IMR-90 (cell line): Measurements from ENCODE around the gene EYS. TPM values are rescaled to one million over a fixed set of nuclear protein-coding genes. Genes with fewer than 3 reads are reported as not detected.

ENCODE experiments used
- ATAC-seq: fragments of 200-7000 bp; cut with Tn5 transposase; 2 replicates; pipeline ENCODE4 v1.9.1; 2020; ENCODE audit warnings: low read depth, mild to moderate bottlenecking, moderate library complexity
- BruUV-seq: library from RNA; stranded (reverse); fragments of 400-500 nt; replicated peaks from 2 replicates; lab custom pipeline; 2021; lab: Mats Ljungman, UMichigan
- CTCF ChIA-PET: fragments of 300-600 bp; formaldehyde crosslinking; extraction: SDS; loops from one replicate; lab custom pipeline; 2021; ENCODE audit warnings: antibody characterized with exemption; lab: Yijun Ruan, JAX
- POLR2A ChIA-PET: fragments of 300-600 bp; sonication (Branson Sonifier 250); formaldehyde crosslinking; loops from one replicate; lab custom pipeline; 2022; ENCODE audit warnings: antibody characterized with exemption; ENCODE audit not compliant: unreplicated experiment; lab: Charles Lee
- DNase-seq: peaks from one replicate; pipeline ENCODE4 v3.0.0; 2013
- H2AFZ ChIP-seq: replicated peaks from 2 replicates; pipeline ENCODE3; 2013; ENCODE audit warnings: low read length, mild to moderate bottlenecking; ENCODE audit not compliant: poor library complexity
- H2AK5ac ChIP-seq: 2 replicates; pipeline ENCODE4 v1.6.1; 2013; ENCODE audit warnings: low read depth, low read length, inconsistent platforms
- H2AK9ac ChIP-seq: replicated peaks from 2 replicates; pipeline ENCODE3; 2013; ENCODE audit warnings: mild to moderate bottlenecking, low read depth, low read length, moderate library complexity; ENCODE audit not compliant: poor library complexity
- H2BK120ac ChIP-seq: 2 replicates; pipeline ENCODE4 v1.6.1; 2013; ENCODE audit warnings: low read depth, low read length, inconsistent platforms
- H2BK15ac ChIP-seq: 3 replicates; pipeline ENCODE4 v1.6.1; 2013; ENCODE audit warnings: low read depth, low read length, inconsistent platforms
- H2BK20ac ChIP-seq: 2 replicates; pipeline ENCODE4 v1.6.1; 2013; ENCODE audit warnings: low read depth, mild to moderate bottlenecking, inconsistent platforms, low read length, moderate library complexity
- H2BK5ac ChIP-seq: 2 replicates; pipeline ENCODE4 v1.6.1; 2013; ENCODE audit warnings: mild to moderate bottlenecking, low read depth, low read length, inconsistent platforms; ENCODE audit not compliant: poor library complexity, severe bottlenecking
- H3K14ac ChIP-seq: replicated peaks from 2 replicates; pipeline ENCODE4 v1.6.1; 2013; ENCODE audit warnings: low read depth, low read length, inconsistent platforms
- H3K18ac ChIP-seq: 2 replicates; pipeline ENCODE4 v1.6.1; 2013; ENCODE audit warnings: low read depth, low read length, control low read depth
- H3K23ac ChIP-seq: 2 replicates; pipeline ENCODE4 v1.6.1; 2013; ENCODE audit warnings: low read depth, low read length, inconsistent platforms
- H3K27ac ChIP-seq: 2 replicates; pipeline ENCODE4 v1.5.1; 2013; ENCODE audit warnings: mild to moderate bottlenecking, control low read depth, low read length; ENCODE audit not compliant: insufficient read depth
- H3K27me3 ChIP-seq: 2 replicates; pipeline ENCODE4 v1.6.1; 2013; ENCODE audit warnings: low read length; ENCODE audit not compliant: control insufficient read depth, insufficient read depth
- H3K36me3 ChIP-seq: 2 replicates; pipeline ENCODE4 v1.6.1; 2013; ENCODE audit warnings: low read length, mixed read lengths; ENCODE audit not compliant: control insufficient read depth, insufficient read depth
- H3K4ac ChIP-seq: 2 replicates; pipeline ENCODE4 v1.6.1; 2013; ENCODE audit warnings: low read depth, low read length, inconsistent platforms
- H3K4me1 ChIP-seq: 2 replicates; pipeline ENCODE4 v1.6.1; 2013; ENCODE audit warnings: low read length, mixed read lengths; ENCODE audit not compliant: control insufficient read depth, insufficient read depth
- H3K4me2 ChIP-seq: 2 replicates; pipeline ENCODE4 v1.6.1; 2013; ENCODE audit warnings: low read depth, mild to moderate bottlenecking, control low read depth, low read length, moderate library complexity
- H3K4me3 ChIP-seq: 2 replicates; pipeline ENCODE4 v1.5.1; 2013; ENCODE audit warnings: low read depth, mild to moderate bottlenecking, control low read depth, low read length, moderate library complexity; ENCODE audit not compliant: insufficient read depth
- H3K56ac ChIP-seq: 2 replicates; pipeline ENCODE4 v1.6.1; 2013; ENCODE audit warnings: low read length, inconsistent platforms; ENCODE audit not compliant: insufficient read depth; ENCODE audit errors: extremely low read depth
- H3K79me1 ChIP-seq, 2 experiments: 2 replicates each; pipeline ENCODE4 v1.6.1; 2013; ENCODE audit warnings: low read length in 2 of 2, inconsistent platforms in 1 of 2, low read depth in 1 of 2
- H3K9ac ChIP-seq: 2 replicates; pipeline ENCODE4 v1.6.1; 2013; ENCODE audit warnings: low read depth, low read length, control low read depth
- H3K9me1 ChIP-seq: 2 replicates; pipeline ENCODE4 v1.6.1; 2013; ENCODE audit warnings: low read length, inconsistent platforms; ENCODE audit not compliant: insufficient read depth
- H3K9me3 ChIP-seq: 2 replicates; pipeline ENCODE4 v1.6.1; 2013; ENCODE audit warnings: low read length; ENCODE audit not compliant: control insufficient read depth, insufficient read depth
- H4K20me1 ChIP-seq: 2 replicates; pipeline ENCODE4 v1.6.1; 2013; ENCODE audit warnings: low read length, inconsistent platforms; ENCODE audit not compliant: insufficient read depth
- H4K5ac ChIP-seq: 2 replicates; pipeline ENCODE4 v1.6.1; 2013; ENCODE audit warnings: mild to moderate bottlenecking, low read depth, low read length, control low read depth
- H4K8ac ChIP-seq, 2 experiments: 2 replicates each; pipeline ENCODE4 v1.6.1; 2013; ENCODE audit warnings: low read depth in 2 of 2, low read length in 2 of 2, control low read depth in 1 of 2, inconsistent platforms in 1 of 2
- H4K91ac ChIP-seq: 2 replicates; pipeline ENCODE4 v1.6.1; 2013; ENCODE audit warnings: low read depth, low read length, inconsistent platforms; ENCODE audit not compliant: insufficient read depth
- BHLHE40 ChIP-seq: fragments of 150-350 bp; IDR thresholded peaks from 2 replicates; pipeline ENCODE4 v1.6.1; 2016; ENCODE audit warnings: mild to moderate bottlenecking, low read depth, low read length
- ELK1 ChIP-seq: fragments of 150-350 bp; IDR thresholded peaks from 2 replicates; pipeline ENCODE4 v1.6.1; 2016; ENCODE audit warnings: low read depth, mild to moderate bottlenecking, low read length, moderate library complexity, borderline replicate concordance
- MAFK ChIP-seq: IDR thresholded peaks from 2 replicates; pipeline ENCODE4 v1.6.1; 2012; ENCODE audit warnings: low read depth, low read length, improper control_type of control experiment
- MAZ ChIP-seq: IDR thresholded peaks from 2 replicates; pipeline ENCODE4 v1.6.1; 2012; ENCODE audit warnings: low read depth, mild to moderate bottlenecking, low read length, improper control_type of control experiment, moderate library complexity, borderline replicate concordance
- POLR2A ChIP-seq: IDR thresholded peaks from 2 replicates; pipeline ENCODE4 v1.6.1; 2012; ENCODE audit warnings: mild to moderate bottlenecking, low read depth, low read length
- RAD21 ChIP-seq: IDR thresholded peaks from 2 replicates; pipeline ENCODE4 v1.6.1; 2012; ENCODE audit warnings: low read length, improper control_type of control experiment
- RCOR1 ChIP-seq: IDR thresholded peaks from 2 replicates; pipeline ENCODE4 v1.6.1; 2012; ENCODE audit warnings: mild to moderate bottlenecking, low read length, improper control_type of control experiment; ENCODE audit not compliant: insufficient replicate concordance
- RFX5 ChIP-seq: IDR thresholded peaks from 2 replicates; pipeline ENCODE4 v1.8.0; 2012; ENCODE audit warnings: low read depth, mild to moderate bottlenecking, low read length, moderate library complexity
- USF2 ChIP-seq: fragments of 150-350 bp; IDR thresholded peaks from 2 replicates; pipeline ENCODE4 v1.6.1; 2017; ENCODE audit warnings: mild to moderate bottlenecking, antibody characterized with exemption, low read length, low read depth
- WGBS, 2 experiments: methylation state at CpG; one replicate each; pipeline versions ENCODE4 v1.1.5 to v1.1.7; 2013; ENCODE audit warnings: missing lambda C conversion rate in 2 of 2; ENCODE audit not compliant: insufficient read length in 1 of 2; ENCODE audit errors: extremely low coverage in 2 of 2; 5-methylcytosine and 5-hydroxymethylcytosine counted together
- dilution Hi-C: fragments of 300-500 bp; cut with HindIII; formaldehyde crosslinking; loops from one replicate; pipeline ENCODE4 v1.14.3; 2018; ENCODE audit warnings: low sequenced_read_pairs; ENCODE audit not compliant: unreplicated experiment
- in situ Hi-C: fragments of 300-500 bp; cut with MboI; formaldehyde crosslinking; loops from 3 replicates; pipeline ENCODE4 v1.14.3; 2019; ENCODE audit warnings: low sequenced_read_pairs, inconsistent platforms, mixed read lengths
- intact Hi-C: fragments of 100-400 bp; cut with micrococcal nuclease; formaldehyde crosslinking; loops from 2 replicates; pipeline ENCODE4 v1.10.0; 2022
- polyA plus RNA-seq, 3 experiments: library from polyadenylated mRNA; depleted of rRNA; stranded (reverse); fragments of >200 nt; gene quantifications; 2 replicates each; pipeline ENCODE4 v1.2.3, GENCODE V29; 2012; ENCODE audit warnings: low replicate concordance in 1 of 3
- total RNA-seq: library from RNA; depleted of rRNA; stranded (reverse); fragments of >200 nt; gene quantifications from 2 replicates; pipeline ENCODE4 v1.2.3, GENCODE V29; 2012

EYS gene
- total and polyA plus RNA-seq, 2 of the 4 experiments (the other 2 are of a cell fraction): under 0.01 TPM; not detected in 1

- BruUV-seq: no TSS peak
- H3K56ac ChIP-seq: no peak overlapping the region
- no peak overlapping the region for H3K4me2 ChIP-seq
- no peak overlapping the region for H3K27ac ChIP-seq
- no peak overlapping the region for H3K18ac ChIP-seq
- no peaks in the 10 kb centered on the region for H3K79me1 ChIP-seq
- no peak overlapping the region for H3K9ac ChIP-seq
- no peak overlapping the region for H2BK5ac ChIP-seq
- no peak overlapping the region for H2BK120ac ChIP-seq
- no peak overlapping the region for H3K4me3 ChIP-seq
- in situ Hi-C loops: no loop called here
- no peak overlapping the region for H3K4ac ChIP-seq
- dilution Hi-C loops: no loop called here
- H2AK5ac ChIP-seq: no peak overlapping the region
- POLR2A ChIA-PET: no interaction called here
- no peak overlapping the region for H2AK9ac ChIP-seq
- H3K9me3 ChIP-seq: no peaks in the 10 kb centered on the region
- TF ChIP-seq USF2: no peak
- no peak for TF ChIP-seq POLR2A
- no peak for TF ChIP-seq MAZ
- TF ChIP-seq RCOR1: no peak
- TF ChIP-seq RFX5: no peak
- no peak for TF ChIP-seq RAD21
- TF ChIP-seq BHLHE40: no peak
- no peak for TF ChIP-seq ELK1
- no peak for TF ChIP-seq MAFK
- H3K9me1 ChIP-seq: 0 out of 2 replicates have a peak, but pooled peaks cover 3% of the 10 kb centered on the region
- H2BK15ac ChIP-seq: no peak overlapping the region
- no peak overlapping the region for H4K91ac ChIP-seq
- H4K8ac ChIP-seq: no peak overlapping the region
- no peak overlapping the region for H2BK20ac ChIP-seq
- H3K27me3 ChIP-seq: no peaks in the 10 kb centered on the region
- H2AFZ ChIP-seq: no peak overlapping the region
- no peak overlapping the region for H4K5ac ChIP-seq
- H3K36me3 ChIP-seq: no peaks in the 10 kb centered on the region
- intact Hi-C loops: no loop called here
- WGBS, 2 experiments: no CpG with 5 or more reads among the region's 1 CpG
- ATAC-seq (no peak), DNase-seq (no peak)
- H4K20me1 ChIP-seq: no peaks in the 10 kb centered on the region
- no peak overlapping the region for H3K23ac ChIP-seq
- CTCF ChIA-PET: interaction anchor here (0.7 to 1.4 kb wide), 2 partner anchors 17 to 19 kb away, joined by 3 read pairs; no protein-coding TSS in a partner anchor
- H3K14ac ChIP-seq: no peak overlapping the region
- H3K4me1 ChIP-seq: no peaks in the 10 kb centered on the region
Observed at GRCh38 chr6:63783096-63783495, 1923.9 kb downstream of the EYS start.
